LNCaP clone FGC (cell line): ENCODE measurements around the gene MTURN.
"Not testable (repeated sequence)": the region's sequence is repeated elsewhere in the genome, so short reads cannot be mapped to it uniquely, and the experiment has no call there.

Experiments used
- DNase-seq: peaks from one replicate; pipeline ENCODE4 v3.0.0-alpha.2; 2011; ENCODE audit warnings: low read depth
- H3K4me3 ChIP-seq: 2 replicates; pipeline ENCODE4 v1.5.1; 2011; ENCODE audit warnings: mild to moderate bottlenecking, low read depth, low read length, control low read depth
- TF ChIP-seq, protein P1 (sequence below): IDR thresholded peaks from 2 replicates; pipeline ENCODE4 v1.5.1; 2012; ENCODE audit warnings: mild to moderate bottlenecking; ENCODE audit not compliant: control insufficient read depth, insufficient read depth; ENCODE audit errors: extremely low read depth

Gene MTURN

DNA sequence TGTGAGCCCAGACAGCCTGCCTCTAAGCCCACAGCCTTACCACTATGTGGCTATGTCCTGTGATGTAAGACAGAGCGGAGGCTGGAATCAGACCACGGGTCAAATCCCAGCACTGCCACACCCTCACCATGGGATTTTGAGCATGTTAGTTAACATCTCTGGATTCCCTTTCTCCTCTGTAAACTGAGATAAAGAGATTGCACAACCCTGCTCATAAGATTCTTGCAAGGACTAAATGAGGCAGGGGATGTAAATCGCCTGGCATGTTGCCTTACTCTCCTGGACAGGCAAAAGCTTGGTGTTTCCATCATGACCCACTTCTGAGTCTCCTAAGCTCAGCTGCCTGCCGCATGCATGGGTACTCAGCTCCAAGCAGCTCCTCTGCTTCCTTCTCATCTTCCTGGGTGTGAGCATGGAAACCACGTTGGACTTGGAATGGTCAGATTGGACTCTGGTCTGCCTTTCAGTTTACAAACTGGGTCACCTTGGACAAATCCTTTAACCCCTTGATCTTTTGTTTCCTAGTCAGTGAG lies 41.3 kb upstream of the MTURN start:
- H3K4me3 ChIP-seq, result no peak overlapping the region
- DNase-seq, result no peak

DNA sequence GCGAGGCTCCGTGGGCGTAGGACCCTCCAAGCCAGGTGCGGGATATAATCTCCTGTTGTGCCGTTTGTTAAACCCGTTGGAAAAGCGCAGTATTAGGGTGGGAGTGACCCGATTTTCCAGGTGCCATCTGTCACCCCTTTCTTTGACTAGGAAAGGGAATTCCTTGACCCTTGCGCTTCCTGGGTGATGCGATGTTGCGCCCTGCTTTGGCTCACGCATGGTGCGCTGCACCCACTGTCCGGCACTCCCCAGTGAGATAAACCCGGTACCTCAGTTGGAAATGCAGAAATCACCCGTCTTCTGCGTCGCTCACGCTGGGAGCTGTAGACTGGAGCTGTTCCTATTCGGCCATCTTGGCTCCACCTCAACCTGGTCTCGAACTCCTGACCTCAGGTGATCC lies 36.2 kb upstream of the MTURN start:
- not testable (repeated sequence) for DNase-seq

More for the DNA sequence above, 41.3 kb upstream of the MTURN start:
- TF ChIP-seq, protein P1, sequence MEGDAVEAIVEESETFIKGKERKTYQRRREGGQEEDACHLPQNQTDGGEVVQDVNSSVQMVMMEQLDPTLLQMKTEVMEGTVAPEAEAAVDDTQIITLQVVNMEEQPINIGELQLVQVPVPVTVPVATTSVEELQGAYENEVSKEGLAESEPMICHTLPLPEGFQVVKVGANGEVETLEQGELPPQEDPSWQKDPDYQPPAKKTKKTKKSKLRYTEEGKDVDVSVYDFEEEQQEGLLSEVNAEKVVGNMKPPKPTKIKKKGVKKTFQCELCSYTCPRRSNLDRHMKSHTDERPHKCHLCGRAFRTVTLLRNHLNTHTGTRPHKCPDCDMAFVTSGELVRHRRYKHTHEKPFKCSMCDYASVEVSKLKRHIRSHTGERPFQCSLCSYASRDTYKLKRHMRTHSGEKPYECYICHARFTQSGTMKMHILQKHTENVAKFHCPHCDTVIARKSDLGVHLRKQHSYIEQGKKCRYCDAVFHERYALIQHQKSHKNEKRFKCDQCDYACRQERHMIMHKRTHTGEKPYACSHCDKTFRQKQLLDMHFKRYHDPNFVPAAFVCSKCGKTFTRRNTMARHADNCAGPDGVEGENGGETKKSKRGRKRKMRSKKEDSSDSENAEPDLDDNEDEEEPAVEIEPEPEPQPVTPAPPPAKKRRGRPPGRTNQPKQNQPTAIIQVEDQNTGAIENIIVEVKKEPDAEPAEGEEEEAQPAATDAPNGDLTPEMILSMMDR, result no peak

DNA sequence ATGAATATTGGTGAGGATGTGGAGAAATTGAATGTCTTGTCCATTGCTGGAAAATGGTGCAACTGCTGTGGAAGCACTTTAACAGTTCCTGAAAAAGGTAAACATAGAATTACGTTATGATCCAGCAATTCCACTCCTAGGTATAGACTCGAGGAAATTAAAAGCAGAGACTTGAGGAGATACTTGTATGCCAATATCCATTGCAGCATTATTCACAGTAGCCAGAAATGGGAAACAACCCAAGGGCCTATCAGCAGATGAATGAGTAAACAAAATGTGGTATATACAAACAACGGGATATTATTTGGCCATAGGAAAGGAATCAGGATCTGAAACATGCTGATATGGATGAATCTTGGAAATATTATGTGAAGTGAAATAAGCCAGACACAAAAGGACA lies 32.5 kb upstream of the MTURN start:
- DNase-seq, result peak; percentile 93
- TF ChIP-seq, protein P1, result no peak
- H3K4me3 ChIP-seq, result no peak overlapping the region

More for the DNA sequence above, 36.2 kb upstream of the MTURN start:
- not testable (repeated sequence) for H3K4me3 ChIP-seq

DNA sequence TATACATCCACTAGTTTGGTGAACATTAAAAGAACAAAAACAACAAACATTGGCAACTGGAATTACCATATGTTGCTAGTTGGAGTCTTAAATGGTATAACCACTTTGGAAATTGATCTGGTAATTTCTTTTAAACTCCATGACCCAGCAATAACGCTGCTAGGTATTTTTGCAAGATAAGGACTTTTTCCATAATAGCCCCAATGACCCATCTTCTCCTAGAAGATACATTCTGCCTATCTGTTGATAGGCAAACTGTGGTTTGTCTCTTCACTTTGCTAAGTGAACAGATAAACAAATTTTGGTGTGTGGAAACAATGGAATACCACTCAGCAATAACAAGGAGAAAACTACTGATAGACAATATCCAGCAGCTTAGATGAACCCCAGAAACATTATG lies 30.6 kb upstream of the MTURN start:
- no peak overlapping the region for H3K4me3 ChIP-seq
- TF ChIP-seq, protein P1, result no peak
- no peak for DNase-seq

DNA sequence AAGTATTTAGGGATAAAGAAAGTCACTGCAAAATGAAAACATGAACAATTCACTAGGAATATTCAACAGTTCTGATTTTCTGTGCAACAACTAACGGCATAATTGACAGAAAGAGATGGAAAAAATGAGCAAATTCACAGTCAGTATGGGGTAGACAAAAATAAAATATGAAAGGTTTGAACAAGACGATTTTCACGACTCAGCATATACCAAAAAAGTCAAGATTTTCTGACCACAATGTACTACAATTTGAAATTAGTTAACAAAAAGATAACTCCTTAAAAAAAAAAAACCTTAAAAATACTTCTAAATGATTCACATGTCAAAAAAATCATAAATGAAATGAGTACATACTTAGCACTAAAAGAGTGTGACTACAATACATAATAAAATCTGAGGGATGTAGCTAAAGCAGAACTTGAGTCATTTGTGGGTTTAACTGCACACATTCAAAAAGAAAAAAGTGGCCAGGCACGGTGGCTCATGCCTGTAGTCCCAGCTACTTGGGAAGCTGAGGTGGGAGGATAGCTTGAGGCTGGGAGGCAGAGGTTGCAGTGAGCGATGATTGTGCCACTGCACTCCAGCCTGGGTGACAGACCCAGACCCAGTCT lies 22.6 kb upstream of the MTURN start:
- TF ChIP-seq, protein P1, result no peak
- no peak for DNase-seq
- H3K4me3 ChIP-seq, result no peak overlapping the region

DNA sequence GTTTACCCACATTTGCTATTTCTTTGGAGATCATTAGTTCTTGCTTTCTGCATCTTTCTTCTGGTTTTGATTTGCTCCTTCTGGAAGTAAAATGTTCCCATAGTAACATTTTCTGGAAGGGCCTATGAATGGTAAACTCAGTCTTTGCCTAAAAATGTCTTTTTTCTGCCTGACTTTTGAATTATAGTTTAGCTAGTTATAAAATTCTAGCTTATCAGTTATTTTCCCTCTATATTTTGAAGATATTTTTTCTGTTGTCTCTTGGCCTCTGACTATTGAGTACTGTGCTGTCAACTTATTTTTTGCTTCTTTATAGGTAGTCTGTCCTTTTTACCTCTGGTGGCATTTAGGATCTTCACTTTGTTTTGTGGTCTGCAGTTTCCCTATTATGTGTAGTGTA lies 21.6 kb upstream of the MTURN start:
- TF ChIP-seq, protein P1, result no peak
- DNase-seq, result no peak
- no peak overlapping the region for H3K4me3 ChIP-seq

DNA sequence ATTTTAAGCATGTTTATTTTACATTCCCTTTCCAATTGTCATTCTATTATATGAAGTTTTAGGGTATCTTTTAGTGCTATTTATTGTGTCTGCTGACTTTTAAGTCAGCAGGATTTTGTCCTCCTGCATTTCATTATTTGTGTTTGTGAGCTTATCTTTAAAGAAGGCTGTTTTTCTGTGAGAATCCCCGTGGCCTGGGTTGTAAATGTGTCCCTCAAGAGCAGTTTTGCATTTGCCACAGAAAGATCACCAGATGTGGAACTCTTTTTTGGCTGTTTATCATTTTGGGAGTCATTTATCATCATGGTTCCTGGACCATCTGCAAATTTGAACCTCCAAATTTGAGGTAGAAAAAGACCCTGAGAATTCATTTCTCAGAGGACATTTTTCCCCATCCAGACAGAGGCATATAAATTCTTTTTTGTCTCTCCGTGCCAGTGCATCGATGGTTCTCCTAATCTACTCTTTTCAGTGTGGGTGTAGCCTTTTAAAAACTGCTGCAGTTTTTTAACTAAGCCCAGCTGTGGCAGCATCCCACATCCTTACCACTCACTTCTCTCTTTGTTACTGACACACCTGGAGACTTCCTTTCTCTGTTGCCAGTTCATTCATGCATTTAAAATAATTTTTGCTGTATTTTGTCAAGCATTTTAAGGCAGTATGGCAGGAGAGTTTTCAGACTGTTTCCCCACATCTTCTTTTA lies 20.1 kb upstream of the MTURN start:
- no peak for DNase-seq
- H3K4me3 ChIP-seq, result no peak overlapping the region
- TF ChIP-seq, protein P1, result no peak
